ENCODE measurements around the gene TRERF1. TPM values are rescaled to one million over a fixed set of nuclear protein-coding genes. Genes with fewer than 3 reads are reported as not detected.

The TRERF1 gene, protein sequence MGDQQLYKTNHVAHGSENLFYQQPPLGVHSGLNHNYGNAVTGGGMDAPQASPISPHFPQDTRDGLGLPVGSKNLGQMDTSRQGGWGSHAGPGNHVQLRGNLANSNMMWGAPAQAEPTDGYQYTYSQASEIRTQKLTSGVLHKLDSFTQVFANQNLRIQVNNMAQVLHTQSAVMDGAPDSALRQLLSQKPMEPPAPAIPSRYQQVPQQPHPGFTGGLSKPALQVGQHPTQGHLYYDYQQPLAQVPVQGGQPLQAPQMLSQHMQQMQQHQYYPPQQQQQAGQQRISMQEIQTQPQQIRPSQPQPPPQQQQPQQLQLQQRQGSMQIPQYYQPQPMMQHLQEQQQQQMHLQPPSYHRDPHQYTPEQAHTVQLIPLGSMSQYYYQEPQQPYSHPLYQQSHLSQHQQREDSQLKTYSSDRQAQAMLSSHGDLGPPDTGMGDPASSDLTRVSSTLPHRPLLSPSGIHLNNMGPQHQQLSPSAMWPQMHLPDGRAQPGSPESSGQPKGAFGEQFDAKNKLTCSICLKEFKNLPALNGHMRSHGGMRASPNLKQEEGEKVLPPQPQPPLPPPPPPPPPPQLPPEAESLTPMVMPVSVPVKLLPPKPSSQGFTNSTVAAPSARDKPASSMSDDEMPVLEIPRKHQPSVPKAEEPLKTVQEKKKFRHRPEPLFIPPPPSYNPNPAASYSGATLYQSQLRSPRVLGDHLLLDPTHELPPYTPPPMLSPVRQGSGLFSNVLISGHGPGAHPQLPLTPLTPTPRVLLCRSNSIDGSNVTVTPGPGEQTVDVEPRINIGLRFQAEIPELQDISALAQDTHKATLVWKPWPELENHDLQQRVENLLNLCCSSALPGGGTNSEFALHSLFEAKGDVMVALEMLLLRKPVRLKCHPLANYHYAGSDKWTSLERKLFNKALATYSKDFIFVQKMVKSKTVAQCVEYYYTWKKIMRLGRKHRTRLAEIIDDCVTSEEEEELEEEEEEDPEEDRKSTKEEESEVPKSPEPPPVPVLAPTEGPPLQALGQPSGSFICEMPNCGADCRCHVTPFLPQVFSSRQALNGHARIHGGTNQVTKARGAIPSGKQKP (N-terminal part only)
- total RNA-seq = 1 to 10 TPM; 2.5 to 8.0 (median 3.4) TPM

DNA sequence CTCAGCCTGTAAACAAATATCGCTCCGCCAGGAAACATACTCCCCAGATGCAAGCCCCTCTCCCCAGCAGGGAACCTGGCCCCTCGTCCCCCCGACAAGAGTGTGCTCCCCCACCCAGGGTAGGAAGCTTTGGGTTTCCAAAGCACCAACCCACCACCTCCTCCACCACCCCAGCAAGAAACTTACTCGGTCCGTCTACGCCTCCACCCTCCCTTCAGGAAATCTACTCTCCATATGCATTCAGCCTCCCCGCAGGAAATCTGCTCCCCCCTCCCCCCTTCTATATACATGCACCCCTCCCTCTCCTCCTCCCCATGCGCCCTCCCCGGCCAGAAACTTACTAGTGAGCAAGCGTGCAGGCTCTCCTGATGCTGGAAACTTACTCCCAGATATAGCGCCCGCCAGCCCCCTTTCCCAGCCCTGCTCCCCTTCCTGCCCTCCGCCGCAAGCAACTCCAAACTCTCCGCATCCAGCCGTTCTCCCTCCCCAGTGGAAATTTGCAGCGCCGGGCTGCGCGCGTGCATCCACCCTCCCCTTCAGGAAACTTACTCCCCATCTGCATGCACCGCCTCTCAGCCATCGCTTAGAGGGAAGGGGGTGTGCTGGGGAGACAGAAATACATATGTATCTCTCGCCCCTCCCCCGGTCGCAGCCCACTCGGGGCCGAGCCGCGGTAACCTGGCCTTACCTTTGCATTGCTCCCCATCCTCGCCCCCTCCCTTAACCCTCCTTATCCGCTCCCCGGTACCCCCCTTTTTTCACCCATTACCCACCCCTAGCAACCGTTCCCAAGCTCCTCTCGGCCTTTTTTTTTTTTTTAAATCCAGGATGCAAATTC is at the start of gene TRERF1:
TSS of gene TRERF1 (minus strand) at position 594 of the 838 bp plus-strand sequence. CDS start 182,336 bp downstream, outside the sequence.
- intact Hi-C loops (cut with DNase I; ENCODE audit: low total_unique reads) = no loop called here
- WGBS, 2 donors (ENCODE audit: low coverage in 1 of 2) = 0 to 1% methylated on average over 26 to 36 of the region's 36 CpGs
- peak; percentile 64 for DNase-seq
- no peaks in the 10 kb centered on the region for H3K36me3 ChIP-seq
- no peaks in the 10 kb centered on the region for H3K9me3 ChIP-seq
- H3K27me3 ChIP-seq = no peaks in the 10 kb centered on the region
- peaks cover 3 to 49% (median 28%) of the 10 kb centered on the region in 4 donors for H3K4me1 ChIP-seq
- TF ChIP-seq, protein P1, sequence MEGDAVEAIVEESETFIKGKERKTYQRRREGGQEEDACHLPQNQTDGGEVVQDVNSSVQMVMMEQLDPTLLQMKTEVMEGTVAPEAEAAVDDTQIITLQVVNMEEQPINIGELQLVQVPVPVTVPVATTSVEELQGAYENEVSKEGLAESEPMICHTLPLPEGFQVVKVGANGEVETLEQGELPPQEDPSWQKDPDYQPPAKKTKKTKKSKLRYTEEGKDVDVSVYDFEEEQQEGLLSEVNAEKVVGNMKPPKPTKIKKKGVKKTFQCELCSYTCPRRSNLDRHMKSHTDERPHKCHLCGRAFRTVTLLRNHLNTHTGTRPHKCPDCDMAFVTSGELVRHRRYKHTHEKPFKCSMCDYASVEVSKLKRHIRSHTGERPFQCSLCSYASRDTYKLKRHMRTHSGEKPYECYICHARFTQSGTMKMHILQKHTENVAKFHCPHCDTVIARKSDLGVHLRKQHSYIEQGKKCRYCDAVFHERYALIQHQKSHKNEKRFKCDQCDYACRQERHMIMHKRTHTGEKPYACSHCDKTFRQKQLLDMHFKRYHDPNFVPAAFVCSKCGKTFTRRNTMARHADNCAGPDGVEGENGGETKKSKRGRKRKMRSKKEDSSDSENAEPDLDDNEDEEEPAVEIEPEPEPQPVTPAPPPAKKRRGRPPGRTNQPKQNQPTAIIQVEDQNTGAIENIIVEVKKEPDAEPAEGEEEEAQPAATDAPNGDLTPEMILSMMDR (IDR thresholded peaks at IDR 0.05) = no peak
- TF ChIP-seq EP300 (IDR thresholded peaks at IDR 0.05; ENCODE audit: low read depth) = no peak
- peak; percentile 18 to 49 (median 22) for TF ChIP-seq POLR2AphosphoS5 (IDR thresholded peaks at IDR 0.05)
- TF ChIP-seq POLR2A (IDR thresholded peaks at IDR 0.05) = peak; percentile 4
- H3K4me3 ChIP-seq = peak within 1 kb of the TSS; percentile 52 to 67 (median 62)
- in situ Hi-C loops (cut with MboI; ENCODE audit: low pct_ligation_motif_present in 1 of 4, low pct_unique_long_range_greater_than_20kb in 1 of 4, low sequenced_read_pairs in 3 of 4) = no loop called here
- peak within 1 kb of the TSS; percentile 89 to 98 (median 93) for H3K27ac ChIP-seq

DNA sequence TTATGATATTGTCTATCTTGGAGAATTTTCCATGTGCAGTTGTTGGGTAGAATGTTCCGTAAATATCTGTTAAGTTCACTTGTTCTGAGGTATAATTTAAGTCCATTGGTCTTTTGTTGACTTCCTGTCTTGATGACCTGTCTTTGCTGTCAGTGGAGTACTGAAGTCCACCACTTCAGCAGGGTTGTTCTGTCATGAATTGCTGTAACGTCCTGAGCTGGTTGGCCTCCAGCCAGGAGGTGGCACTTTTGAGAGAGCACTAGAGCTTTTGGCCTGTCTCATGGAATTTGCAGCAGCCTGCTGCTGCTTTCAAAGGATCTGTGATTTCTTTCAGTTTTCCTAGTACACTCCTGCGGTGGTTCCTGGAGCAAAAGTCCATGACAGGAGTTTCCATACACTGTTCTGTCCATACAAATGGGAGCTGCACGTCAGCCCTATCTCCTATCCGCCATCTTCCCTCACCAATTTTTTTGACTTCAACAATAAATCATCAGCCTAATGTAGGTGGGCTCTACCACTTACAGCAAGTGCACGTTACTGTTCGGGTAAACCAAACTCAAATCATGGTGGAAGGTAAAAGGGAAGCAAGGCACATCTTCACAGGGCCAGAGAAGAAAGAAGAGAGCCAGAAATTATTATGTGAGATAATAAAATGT is 46.9 kb upstream of the TRERF1 start:
- no peaks in the 10 kb centered on the region for H3K4me1 ChIP-seq
- H3K4me3 ChIP-seq = no peak overlapping the region
- TF ChIP-seq EP300 (IDR thresholded peaks at IDR 0.05; ENCODE audit: low read depth) = no peak
- TF ChIP-seq, protein P1 (IDR thresholded peaks at IDR 0.05) = no peak
- TF ChIP-seq POLR2A (IDR thresholded peaks at IDR 0.05) = no peak
- no peak for TF ChIP-seq POLR2AphosphoS5 (IDR thresholded peaks at IDR 0.05)
- H3K36me3 ChIP-seq = no peaks in the 10 kb centered on the region
- H3K9me3 ChIP-seq = no peaks in the 10 kb centered on the region
- intact Hi-C loops (cut with DNase I; ENCODE audit: low total_unique reads) (no loop called here), in situ Hi-C loops (cut with MboI; ENCODE audit: low pct_ligation_motif_present in 1 of 4, low pct_unique_long_range_greater_than_20kb in 1 of 4, low sequenced_read_pairs in 3 of 4) (no loop called here)
- 80 to 83% methylated on average over 5 to 7 of the region's 7 CpGs for WGBS, 2 donors (ENCODE audit: low coverage in 1 of 2)
- no peaks in the 10 kb centered on the region for H3K27me3 ChIP-seq
- H3K27ac ChIP-seq = no peak overlapping the region
- peak; percentile 28 for DNase-seq

DNA sequence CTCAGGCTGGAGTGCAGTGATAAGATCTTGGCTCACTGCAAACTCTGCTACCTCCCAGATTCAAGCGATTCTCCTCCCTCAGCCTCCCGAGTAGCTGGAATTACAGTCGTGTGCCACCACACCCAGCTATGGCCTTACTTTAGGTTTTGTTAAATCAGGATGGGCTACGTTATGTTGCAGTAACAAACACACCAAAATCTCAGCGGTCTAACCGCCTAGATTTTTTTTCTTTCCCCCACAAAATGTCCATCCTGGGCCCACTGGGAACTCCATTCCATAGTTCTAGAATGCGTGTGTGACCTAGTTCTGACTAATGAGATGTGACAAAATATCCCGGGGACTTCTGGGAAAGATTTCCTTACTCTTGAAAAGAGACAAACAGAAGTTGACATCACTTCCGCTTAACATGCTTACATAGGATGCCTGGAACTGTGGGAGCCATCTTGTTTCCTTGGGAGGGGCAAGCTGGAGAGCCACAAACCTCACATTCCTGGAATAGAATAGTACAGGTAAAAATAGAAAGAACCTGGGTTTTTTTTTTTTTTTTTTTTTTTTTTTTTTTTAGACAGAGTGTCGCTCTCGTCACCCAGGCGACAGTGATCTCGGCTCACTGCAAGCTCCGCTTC is 42.3 kb upstream of the TRERF1 start:
- Histone ChIP-seq H3K27me3 (no peaks in the 10 kb centered on the region), H3K4me1 (no peaks in the 10 kb centered on the region), H3K27ac (no peak overlapping the region), H3K36me3 (no peaks in the 10 kb centered on the region), H3K4me3 (no peak overlapping the region), H3K9me3 (no peaks in the 10 kb centered on the region)
- intact Hi-C loops (cut with DNase I; ENCODE audit: low total_unique reads) (no loop called here), in situ Hi-C loops (cut with MboI; ENCODE audit: low pct_ligation_motif_present in 1 of 4, low pct_unique_long_range_greater_than_20kb in 1 of 4, low sequenced_read_pairs in 3 of 4) (no loop called here)
- no peak for DNase-seq
- TF ChIP-seq, protein P1 (IDR thresholded peaks at IDR 0.05) = no peak
- TF ChIP-seq POLR2A (IDR thresholded peaks at IDR 0.05) (no peak), POLR2AphosphoS5 (IDR thresholded peaks at IDR 0.05) (no peak), EP300 (IDR thresholded peaks at IDR 0.05; ENCODE audit: low read depth) (no peak)
- WGBS, 2 donors (ENCODE audit: low coverage in 1 of 2) = 88 to 92% methylated on average over 6 to 13 of the region's 14 CpGs

All from transverse colon (tissue), 4 donors.